ENCODE data around the gene NCOA7. TPM values are rescaled to one million over a fixed set of nuclear protein-coding genes. Genes with fewer than 3 reads are reported as not detected.

Gene NCOA7
- total RNA-seq, 4 donors from 2014 or later: 16.7 to 28.3 (median 21.2) TPM

DNA sequence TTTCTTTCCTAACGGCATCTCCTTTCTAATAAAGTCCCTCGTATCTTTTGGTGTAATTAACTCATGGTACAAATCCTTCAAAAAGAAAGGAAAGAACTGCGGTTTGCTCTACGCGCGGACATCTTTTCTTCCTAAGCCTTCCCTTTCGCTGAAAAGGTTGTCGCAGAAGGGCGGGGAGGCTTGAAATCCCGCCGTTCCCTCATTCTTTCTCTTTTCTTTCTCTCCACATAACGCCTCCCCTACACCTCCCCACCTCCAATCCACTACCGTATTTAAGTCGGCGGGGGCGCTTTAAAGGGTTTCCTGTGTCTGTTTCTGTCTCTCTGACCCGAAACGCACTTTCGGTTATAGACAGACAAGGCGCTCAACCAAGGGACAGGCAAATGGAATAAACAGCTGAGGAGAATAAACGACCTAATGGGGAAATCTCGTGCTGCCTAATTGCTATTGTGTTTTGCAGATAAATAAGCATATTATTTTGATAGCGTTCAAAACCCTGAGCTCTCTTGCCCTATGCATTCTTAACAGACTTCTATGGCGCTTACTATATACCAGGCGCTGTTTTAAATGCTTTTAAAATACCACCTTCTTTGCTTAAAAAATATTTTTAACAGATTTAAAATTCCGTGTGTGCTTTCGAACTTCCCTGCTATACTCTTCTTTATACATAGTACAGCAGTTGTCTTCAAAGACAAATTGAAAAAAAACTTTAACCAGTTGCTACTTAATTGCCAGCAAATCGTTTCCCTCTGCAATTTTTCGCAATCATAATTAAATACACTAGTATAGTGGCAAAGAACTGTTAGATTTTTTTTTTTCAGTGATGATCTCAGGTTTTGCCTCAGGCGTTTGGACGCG is 43.8 kb upstream of the NCOA7 start:
- H3K36me3 ChIP-seq: no peaks in the 10 kb centered on the region
- peak in 2 of 3 donors; percentile 33 to 44 for TF ChIP-seq POLR2AphosphoS5 (IDR thresholded peaks at IDR 0.05)
- TF ChIP-seq, protein P1, sequence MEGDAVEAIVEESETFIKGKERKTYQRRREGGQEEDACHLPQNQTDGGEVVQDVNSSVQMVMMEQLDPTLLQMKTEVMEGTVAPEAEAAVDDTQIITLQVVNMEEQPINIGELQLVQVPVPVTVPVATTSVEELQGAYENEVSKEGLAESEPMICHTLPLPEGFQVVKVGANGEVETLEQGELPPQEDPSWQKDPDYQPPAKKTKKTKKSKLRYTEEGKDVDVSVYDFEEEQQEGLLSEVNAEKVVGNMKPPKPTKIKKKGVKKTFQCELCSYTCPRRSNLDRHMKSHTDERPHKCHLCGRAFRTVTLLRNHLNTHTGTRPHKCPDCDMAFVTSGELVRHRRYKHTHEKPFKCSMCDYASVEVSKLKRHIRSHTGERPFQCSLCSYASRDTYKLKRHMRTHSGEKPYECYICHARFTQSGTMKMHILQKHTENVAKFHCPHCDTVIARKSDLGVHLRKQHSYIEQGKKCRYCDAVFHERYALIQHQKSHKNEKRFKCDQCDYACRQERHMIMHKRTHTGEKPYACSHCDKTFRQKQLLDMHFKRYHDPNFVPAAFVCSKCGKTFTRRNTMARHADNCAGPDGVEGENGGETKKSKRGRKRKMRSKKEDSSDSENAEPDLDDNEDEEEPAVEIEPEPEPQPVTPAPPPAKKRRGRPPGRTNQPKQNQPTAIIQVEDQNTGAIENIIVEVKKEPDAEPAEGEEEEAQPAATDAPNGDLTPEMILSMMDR (IDR thresholded peaks at IDR 0.05): no peak
- intact Hi-C loops (cut with DNase I; ENCODE audit: low total_unique reads) (no loop called here), in situ Hi-C loops (cut with MboI; ENCODE audit: low pct_ligation_motif_present in 1 of 4, low pct_unique_long_range_greater_than_20kb in 1 of 4, low sequenced_read_pairs in 3 of 4) (no loop called here)
- 1 to 7% methylated on average over 14 to 32 of the region's 32 CpGs for WGBS, 2 donors (ENCODE audit: low coverage in 1 of 2)
- H3K4me1 ChIP-seq: peaks cover 13 to 39% (median 27%) of the 10 kb centered on the region in 4 donors
- H3K27me3 ChIP-seq: peaks cover 95% of the 10 kb centered on the region
- DNase-seq: peak; percentile 71
- peak overlapping the region; percentile 43 to 72 (median 58) for H3K4me3 ChIP-seq
- no peaks in the 10 kb centered on the region for H3K9me3 ChIP-seq
- peak overlapping the region; percentile 79 to 82 (median 80) for H3K27ac ChIP-seq

DNA sequence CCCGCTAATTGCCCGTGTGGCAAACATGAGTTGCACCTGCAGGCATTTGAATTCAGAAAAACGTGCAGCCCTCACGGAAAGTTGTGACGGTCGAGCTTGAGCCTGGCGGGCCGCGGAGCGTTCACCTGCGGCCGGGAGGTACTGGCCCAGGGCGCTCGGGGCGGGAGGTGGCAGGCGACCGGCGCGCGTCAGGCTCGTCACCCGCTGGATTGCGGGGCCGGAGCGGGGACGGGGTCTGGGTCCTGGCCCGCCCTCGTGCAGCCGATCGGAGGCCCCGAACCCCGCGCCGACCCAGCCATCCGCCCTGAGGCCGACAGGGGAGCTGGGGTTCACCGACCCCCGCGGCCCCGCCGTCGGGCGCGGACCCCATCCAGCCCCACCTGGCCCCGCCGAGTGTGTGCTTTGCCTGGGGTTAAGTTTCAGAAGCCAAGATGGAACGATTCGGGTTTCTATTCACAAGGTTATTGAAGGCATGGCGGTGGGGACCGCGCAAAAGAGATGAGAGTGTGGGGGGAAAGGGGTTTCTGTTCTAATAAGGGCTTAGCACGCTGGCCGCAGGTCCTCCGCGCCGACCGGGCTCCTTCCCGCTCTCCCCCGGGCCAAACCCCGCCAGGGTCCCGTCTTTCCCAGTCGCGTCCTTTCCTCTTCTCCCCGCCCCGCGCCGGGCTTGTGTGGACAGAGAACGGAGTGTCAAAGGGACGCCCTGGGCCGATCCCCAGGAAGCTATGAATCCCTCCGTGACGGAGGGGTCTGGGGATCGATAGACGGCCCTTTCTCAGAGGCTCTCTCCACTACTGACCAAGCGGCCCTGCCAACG is 43.0 kb upstream of the NCOA7 start:
- in situ Hi-C loops (cut with MboI; ENCODE audit: low pct_ligation_motif_present in 1 of 4, low pct_unique_long_range_greater_than_20kb in 1 of 4, low sequenced_read_pairs in 3 of 4) (no loop called here), intact Hi-C loops (cut with DNase I; ENCODE audit: low total_unique reads) (no loop called here)
- Histone ChIP-seq H3K9me3 (no peaks in the 10 kb centered on the region), H3K27me3 (peaks cover 96% of the 10 kb centered on the region), H3K27ac (peak overlapping the region; percentile 79 to 82 (median 80)), H3K36me3 (no peaks in the 10 kb centered on the region), H3K4me1 (peaks cover 13 to 39% (median 27%) of the 10 kb centered on the region in 4 donors), H3K4me3 (peak overlapping the region; percentile 43 to 72 (median 58))
- TF ChIP-seq POLR2AphosphoS5 (IDR thresholded peaks at IDR 0.05) (peak in 1 of 3 donors; percentile 19), EP300 (IDR thresholded peaks at IDR 0.05; ENCODE audit: low read depth) (no peak), POLR2A (IDR thresholded peaks at IDR 0.05) (no peak)
- TF ChIP-seq, protein P1 (IDR thresholded peaks at IDR 0.05): no peak
- 0 to 1% methylated on average over 14 to 70 of the region's 76 CpGs for WGBS, 2 donors (ENCODE audit: low coverage in 1 of 2)
- DNase-seq: peak; percentile 56

DNA sequence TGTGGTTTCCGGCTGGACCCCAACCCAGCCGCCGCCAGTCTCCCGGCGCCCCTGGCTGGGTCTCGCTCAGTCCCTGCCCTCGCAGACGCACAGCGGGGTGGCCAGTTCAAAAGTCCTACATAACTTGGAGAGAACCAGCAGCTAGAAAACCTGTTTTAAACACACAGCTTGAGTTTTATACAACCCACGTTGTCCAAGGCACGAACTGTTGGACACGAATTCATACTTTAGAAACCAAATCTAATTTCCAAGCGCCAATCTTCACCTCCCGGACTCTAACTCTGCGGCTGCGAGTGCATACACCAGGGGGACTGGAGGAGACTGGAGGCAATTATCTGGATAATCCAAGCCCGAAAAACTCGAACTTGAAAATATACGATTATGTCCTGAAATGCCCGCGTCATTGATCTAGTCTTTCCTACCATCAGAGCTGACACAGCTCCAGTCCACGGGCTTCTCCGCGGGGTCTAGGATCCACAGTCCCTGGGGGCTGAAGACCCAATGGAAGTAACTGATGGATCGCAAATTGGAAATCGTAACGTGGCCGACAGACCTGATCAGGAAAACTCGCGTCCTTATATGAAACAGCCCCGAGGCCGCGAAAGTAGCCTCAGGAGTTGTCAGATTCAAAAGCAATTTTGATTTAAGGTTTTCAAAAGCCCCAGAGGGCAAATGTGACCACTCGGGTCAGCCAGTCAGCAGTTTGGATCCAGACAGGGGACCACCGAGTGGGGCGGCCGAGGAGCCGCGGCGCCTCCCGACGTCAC is 42.2 kb upstream of the NCOA7 start:
- WGBS, 2 donors (ENCODE audit: low coverage in 1 of 2): 1% methylated on average over 31 of the region's 42 CpGs; no CpG with 5 or more reads in 1 of the 2 donors
- Histone ChIP-seq H3K27ac (peak overlapping the region; percentile 79 to 82 (median 80)), H3K4me3 (peak overlapping the region; percentile 43 to 72 (median 58)), H3K36me3 (no peaks in the 10 kb centered on the region), H3K4me1 (peaks cover 13 to 45% (median 27%) of the 10 kb centered on the region in 4 donors), H3K9me3 (no peaks in the 10 kb centered on the region), H3K27me3 (peaks cover 96% of the 10 kb centered on the region)
- no peak for DNase-seq
- TF ChIP-seq EP300 (IDR thresholded peaks at IDR 0.05; ENCODE audit: low read depth) (no peak), POLR2A (IDR thresholded peaks at IDR 0.05) (no peak), POLR2AphosphoS5 (IDR thresholded peaks at IDR 0.05) (no peak)
- TF ChIP-seq, protein P1 (IDR thresholded peaks at IDR 0.05): no peak
- in situ Hi-C loops (cut with MboI; ENCODE audit: low pct_ligation_motif_present in 1 of 4, low pct_unique_long_range_greater_than_20kb in 1 of 4, low sequenced_read_pairs in 3 of 4) (no loop called here), intact Hi-C loops (cut with DNase I; ENCODE audit: low total_unique reads) (no loop called here)
